Activated T-cell treated with anti-CD3 and anti-CD28 coated beads, Interleukin-2, amount 50 U/mL, for 72 hours (primary cell): ENCODE data around the gene ZNF358. TPM values are rescaled to one million over a fixed set of nuclear protein-coding genes. Genes with fewer than 3 reads are reported as not detected.
"Not testable (repeated sequence)": the region's sequence is repeated elsewhere in the genome, so short reads cannot be mapped to it uniquely, and the experiment has no call there.

Experiments
- ATAC-seq, 2 donors: fragments of 150-1000 bp; cut with Tn5 transposase; replicated peaks in 1 of 2; 2 replicates each; pipeline ENCODE4 v1.10.0; 2021; ENCODE audit warnings: moderate library complexity in 2 of 2, mild to moderate bottlenecking in 1 of 2
- DNase-seq, 2 donors: peaks; one replicate each; pipeline ENCODE4 v3.0.0; 2021 to 2022; ENCODE audit warnings: mixed read lengths in 1 of 2
- H3K27ac Mint-ChIP-seq: one replicate; pipeline ENCODE4 v1.8.0; 2022; ENCODE audit warnings: mild to moderate bottlenecking, moderate library complexity, mixed read lengths
- H3K27me3 Mint-ChIP-seq: one replicate; pipeline ENCODE4 v1.8.0; 2022; ENCODE audit warnings: low read depth, mixed read lengths
- H3K36me3 Mint-ChIP-seq, 2 donors: one replicate each; pipeline ENCODE4 v1.8.0; 2022; ENCODE audit warnings: mixed read lengths in 2 of 2, mild to moderate bottlenecking in 1 of 2; ENCODE audit not compliant: insufficient read depth in 2 of 2
- H3K4me1 Mint-ChIP-seq: one replicate; pipeline ENCODE4 v1.8.0; 2022; ENCODE audit warnings: low read depth, mixed read lengths
- H3K4me3 Mint-ChIP-seq, 2 donors: one replicate each; pipeline ENCODE4 v1.8.0; 2022; ENCODE audit warnings: mild to moderate bottlenecking in 2 of 2, mixed read lengths in 2 of 2, moderate library complexity in 2 of 2
- H3K9me3 Mint-ChIP-seq, 2 donors: one replicate each; pipeline ENCODE4 v1.8.0; 2022; ENCODE audit warnings: mixed read lengths in 2 of 2
- total RNA-seq, 2 donors: library from RNA; stranded (reverse); gene quantifications; one replicate each; pipeline ENCODE4 v1.2.3, GENCODE V29; 2022

The ZNF358 gene
- total RNA-seq, 2 donors from 2014 or later = 13.6 to 14.1 TPM

DNA sequence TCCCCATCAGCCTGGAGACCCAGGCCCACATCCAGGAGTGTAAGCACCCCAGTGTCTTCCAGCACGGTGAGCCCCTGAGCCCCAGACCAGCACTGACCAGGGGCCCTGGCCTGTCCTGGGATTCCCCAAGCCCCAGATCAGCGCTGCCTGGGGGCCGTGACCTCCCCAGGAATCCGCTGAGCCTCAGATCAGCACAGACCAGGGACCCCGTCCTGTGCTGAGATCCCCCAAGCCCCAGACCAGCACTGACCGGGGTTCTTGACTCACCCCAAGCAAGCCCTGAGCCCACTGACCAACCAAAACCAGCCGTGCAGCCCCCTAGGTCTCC is 12.3 kb downstream of the ZNF358 start:
- Mint-ChIP-seq H3K36me3 (peaks cover 1 to 2% of the 10 kb centered on the region in 2 donors), H3K9me3 (no peaks in the 10 kb centered on the region), H3K4me1 (peaks cover 2% of the 10 kb centered on the region), H3K27ac (no peak overlapping the region), H3K4me3 (no peak overlapping the region), H3K27me3 (no peaks in the 10 kb centered on the region)
- ATAC-seq (no peak), DNase-seq (no peak)

DNA sequence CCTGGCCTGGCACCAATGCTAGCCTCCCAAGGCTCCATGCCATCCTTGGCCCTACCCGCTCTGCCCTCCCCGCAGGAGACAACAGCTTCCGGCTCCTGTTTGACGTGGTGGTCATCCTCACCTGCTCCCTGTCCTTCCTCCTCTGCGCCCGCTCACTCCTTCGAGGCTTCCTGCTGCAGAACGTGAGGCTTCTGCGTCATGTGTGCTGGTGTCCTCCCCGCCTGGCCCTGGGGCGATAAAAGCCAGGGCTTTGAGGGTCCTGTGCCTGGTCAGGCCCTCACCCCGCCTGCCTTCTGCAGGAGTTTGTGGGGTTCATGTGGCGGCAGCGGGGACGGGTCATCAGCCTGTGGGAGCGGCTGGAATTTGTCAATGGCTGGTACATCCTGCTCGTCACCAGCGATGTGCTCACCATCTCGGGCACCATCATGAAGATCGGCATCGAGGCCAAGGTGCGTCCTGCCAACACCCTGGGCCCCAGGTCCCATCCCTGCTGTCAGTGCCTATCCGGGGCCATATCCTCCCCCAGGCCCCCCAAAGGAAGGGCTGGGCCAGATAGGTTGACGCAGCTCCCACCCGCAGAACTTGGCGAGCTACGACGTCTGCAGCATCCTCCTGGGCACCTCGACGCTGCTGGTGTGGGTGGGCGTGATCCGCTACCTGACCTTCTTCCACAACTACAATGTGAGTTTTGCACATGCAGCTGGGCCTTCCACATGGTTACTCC is 12.8 kb downstream of the ZNF358 start:
- Mint-ChIP-seq H3K4me1 (peaks cover 7% of the 10 kb centered on the region), H3K27ac (no peak overlapping the region), H3K4me3 (no peak overlapping the region), H3K36me3 (peaks cover 1 to 2% of the 10 kb centered on the region in 2 donors), H3K27me3 (no peaks in the 10 kb centered on the region), H3K9me3 (no peaks in the 10 kb centered on the region)
- DNase-seq (no peak), ATAC-seq (no peak)

DNA sequence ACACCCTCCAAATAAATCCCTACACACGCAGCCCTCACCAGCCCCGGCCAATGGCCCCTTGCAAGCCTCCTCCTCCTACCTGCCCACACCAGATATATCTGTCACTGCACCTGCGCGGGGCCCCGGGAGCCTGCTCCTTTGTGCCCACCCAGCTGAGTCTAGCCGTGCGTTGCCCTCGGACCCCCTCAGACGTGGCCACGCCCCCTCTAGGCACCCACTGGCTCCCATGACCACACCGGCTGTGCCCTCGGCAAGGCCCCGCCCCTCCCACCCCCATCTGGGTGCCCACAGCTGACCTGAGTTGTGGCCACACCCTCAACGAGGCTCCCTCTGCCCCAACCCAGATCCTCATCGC is 13.3 kb downstream of the ZNF358 start:
- no peak for ATAC-seq
- peaks cover 7% of the 10 kb centered on the region for H3K4me1 Mint-ChIP-seq
- DNase-seq = no peak

DNA sequence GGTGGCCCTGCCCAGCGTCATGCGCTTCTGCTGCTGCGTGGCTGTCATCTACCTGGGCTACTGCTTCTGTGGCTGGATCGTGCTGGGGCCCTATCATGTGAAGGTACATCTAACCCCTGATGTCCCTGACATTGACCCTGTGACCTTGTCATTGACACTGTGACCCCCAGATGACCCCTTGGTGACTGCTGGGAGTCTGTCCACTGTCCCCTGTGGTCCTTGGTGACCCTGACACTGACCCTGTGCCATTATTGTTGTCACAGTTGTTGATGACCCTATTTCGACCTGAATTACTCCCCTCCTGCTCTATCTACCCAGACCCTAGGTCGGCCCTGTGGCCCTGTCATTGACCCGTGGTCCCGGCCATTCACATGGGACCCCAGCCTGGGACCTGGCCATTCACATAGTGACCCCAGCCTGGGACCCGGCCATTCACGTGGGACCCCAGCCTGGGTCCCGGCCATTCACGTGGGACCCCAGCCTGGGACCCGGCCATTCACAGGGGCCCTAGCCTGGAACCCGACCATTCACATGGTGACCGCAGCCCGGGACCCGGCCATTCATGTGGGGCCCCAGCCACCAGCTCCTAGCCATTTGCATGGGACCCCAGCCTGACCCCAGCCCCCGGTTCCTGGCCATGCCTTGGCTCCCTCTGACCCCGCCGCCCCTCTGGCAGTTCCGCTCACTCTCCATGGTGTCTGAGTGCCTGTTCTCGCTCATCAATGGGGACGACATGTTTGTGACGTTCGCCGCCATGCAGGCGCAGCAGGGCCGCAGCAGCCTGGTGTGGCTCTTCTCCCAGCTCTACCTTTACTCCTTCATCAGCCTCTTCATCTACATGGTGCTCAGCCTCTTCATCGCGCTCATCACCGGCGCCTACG is 13.9 kb downstream of the ZNF358 start:
- Mint-ChIP-seq H3K4me1 (peaks cover 7% of the 10 kb centered on the region), H3K9me3 (no peaks in the 10 kb centered on the region), H3K4me3 (no peak overlapping the region), H3K27me3 (no peaks in the 10 kb centered on the region), H3K27ac (no peak overlapping the region), H3K36me3 (peaks cover 1 to 2% of the 10 kb centered on the region in 2 donors)
- no peak for ATAC-seq
- no peak for DNase-seq

More for the DNA sequence above, 13.3 kb downstream of the ZNF358 start:
- Mint-ChIP-seq H3K9me3 (no peaks in the 10 kb centered on the region), H3K4me3 (no peak overlapping the region), H3K27me3 (no peaks in the 10 kb centered on the region), H3K36me3 (peaks cover 1 to 2% of the 10 kb centered on the region in 2 donors), H3K27ac (no peak overlapping the region)

DNA sequence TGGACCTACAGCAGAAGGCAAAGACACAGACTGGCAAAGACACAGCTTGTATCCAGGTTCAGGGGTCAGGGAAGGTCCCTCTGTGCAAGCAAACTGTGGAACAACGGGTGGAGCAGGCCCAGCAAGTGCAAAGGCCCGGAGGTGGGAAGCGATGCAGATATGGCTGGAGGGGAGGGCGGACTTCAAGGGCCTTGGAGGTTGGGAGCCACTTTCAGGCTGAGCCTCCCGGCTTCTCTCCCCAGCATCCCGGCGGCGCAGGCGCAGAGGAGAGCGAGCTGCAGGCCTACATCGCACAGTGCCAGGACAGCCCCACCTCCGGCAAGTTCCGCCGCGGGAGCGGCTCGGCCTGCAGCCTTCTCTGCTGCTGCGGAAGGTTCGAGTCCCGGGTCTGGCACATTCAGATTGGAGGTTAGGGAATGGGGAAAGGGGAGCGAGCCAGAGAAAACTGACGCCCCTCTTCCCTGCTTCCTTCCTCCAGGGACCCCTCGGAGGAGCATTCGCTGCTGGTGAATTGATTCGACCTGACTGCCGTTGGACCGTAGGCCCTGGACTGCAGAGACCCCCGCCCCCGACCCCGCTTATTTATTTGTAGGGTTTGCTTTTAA is 17.5 kb downstream of the ZNF358 start:
- ATAC-seq (no peak), DNase-seq (no peak)
- Mint-ChIP-seq H3K4me3 (peak overlapping the region; percentile 94 to 99), H3K27me3 (no peaks in the 10 kb centered on the region), H3K4me1 (peaks cover 20% of the 10 kb centered on the region), H3K36me3 (peaks cover 1 to 4% of the 10 kb centered on the region in 2 donors), H3K9me3 (no peaks in the 10 kb centered on the region), H3K27ac (no peak overlapping the region)

DNA sequence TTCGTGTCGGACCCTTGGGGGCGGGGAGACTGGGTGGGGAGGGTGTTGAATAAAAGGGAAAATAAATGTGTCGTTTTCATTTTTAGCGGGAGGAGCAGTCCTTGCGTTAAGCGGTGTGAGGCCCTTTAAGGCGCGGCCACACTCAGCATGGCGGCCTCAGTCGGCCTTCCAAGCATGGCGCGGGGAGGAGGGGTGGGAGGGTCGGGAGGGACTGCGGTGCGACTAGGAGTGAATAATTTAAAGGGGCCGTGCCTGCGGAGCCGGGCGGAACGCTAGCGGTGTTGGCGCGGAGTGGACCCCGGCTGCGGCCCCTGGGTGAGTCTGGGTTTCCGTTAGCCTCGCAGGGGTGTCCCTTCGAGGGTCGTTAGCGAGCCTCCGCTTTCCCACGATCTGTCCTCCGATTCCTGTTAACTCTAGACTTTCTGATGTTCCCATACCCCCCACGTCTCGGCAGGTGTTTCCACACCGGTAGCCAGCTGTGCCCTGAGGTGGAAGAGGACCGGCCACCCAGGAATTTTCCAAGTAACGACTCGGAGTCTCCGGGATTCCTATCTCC is 18.1 kb downstream of the ZNF358 start:
- Mint-ChIP-seq H3K4me3 (peak overlapping the region; percentile 94 to 99), H3K27ac (peak overlapping the region; percentile 93), H3K4me1 (peaks cover 20% of the 10 kb centered on the region), H3K27me3 (no peaks in the 10 kb centered on the region), H3K9me3 (no peaks in the 10 kb centered on the region), H3K36me3 (peaks cover 1 to 7% of the 10 kb centered on the region in 2 donors)
- ATAC-seq (peak; percentile 53 to 57), DNase-seq (peak; percentile 85 to 87)

DNA sequence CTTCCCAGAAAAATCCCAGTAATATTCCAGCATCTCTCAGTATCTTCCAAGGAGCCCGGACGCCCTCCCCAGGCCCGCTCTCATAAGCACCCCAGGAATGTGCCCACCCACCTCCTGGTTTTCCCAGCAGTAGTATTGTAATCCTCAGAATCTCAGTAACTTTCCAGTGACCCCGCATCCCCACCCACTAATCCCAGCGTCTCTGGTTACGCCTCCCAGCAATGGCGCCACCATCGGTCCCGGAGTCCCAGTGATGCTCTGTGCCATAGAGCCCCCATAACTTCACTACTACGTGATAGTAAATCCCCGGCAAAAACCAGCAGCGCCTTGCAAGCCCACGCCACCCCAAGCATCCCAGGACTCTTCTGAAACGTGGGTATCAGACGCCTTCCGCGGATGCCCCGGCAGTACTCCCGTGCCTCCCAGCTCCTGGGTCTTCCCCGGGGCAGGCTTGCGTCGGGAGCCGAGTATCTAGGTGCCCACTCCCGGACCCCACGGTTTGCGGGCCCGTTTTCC is 18.7 kb downstream of the ZNF358 start:
- peaks cover 20% of the 10 kb centered on the region for H3K4me1 Mint-ChIP-seq
- ATAC-seq (peak; percentile 20 to 36), DNase-seq (peak in 1 of 2 donors; percentile 61)
- H3K27ac Mint-ChIP-seq = peak overlapping the region; percentile 93
- no peaks in the 10 kb centered on the region for H3K9me3 Mint-ChIP-seq
- H3K36me3 Mint-ChIP-seq = peaks cover 1 to 5% of the 10 kb centered on the region in 2 donors
- H3K4me3 Mint-ChIP-seq = peak overlapping the region; percentile 94 to 99
- no peaks in the 10 kb centered on the region for H3K27me3 Mint-ChIP-seq

DNA sequence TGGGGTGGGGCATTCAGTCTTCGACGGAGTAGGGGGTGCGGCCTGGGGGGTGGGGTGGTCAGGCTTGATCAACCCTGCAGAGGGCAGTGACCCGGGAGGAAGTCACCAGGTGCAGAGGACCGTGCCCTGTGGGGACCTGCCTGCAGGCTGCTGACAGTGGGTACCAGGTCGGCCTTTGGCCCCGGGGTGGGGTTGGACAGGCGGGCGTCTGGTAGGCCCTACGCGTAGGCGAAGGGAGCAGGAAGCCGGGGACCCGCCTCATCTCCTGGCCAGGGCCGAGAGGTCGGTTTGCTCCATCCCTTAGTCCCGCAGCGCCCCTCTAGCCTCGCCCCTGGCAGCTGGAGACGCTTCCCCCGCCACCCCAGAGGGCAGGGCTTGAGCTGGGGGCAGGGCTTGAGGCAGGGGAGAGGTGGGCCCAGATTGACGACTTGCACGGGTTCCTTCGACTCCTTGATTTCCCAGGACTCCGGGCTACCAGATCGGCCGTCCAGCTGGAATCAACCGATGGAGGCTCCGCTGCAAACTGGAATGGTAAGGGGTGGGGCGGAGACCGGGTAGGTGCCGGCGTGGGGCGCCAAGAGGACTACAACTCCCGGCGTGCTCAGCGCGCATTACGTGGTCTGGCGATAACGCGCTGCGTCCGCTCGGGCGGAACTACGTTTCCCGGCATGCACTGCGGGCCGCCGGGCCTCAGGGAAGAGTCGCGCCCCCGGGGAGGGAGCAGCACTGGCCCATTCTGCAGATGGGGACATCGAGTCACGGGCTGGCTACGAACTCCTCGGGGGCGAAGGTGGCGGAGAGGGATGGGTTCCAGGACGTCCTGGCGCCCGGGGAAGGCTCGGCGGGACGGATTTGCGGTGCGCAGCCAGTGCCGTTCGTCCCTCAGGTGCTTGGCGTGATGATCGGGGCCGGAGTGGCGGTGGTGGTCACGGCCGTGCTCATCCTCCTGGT is 19.4 kb downstream of the ZNF358 start, which contains the start of gene PNPLA6:
TSS of gene PNPLA6 (plus strand) at position 671 of the 951 bp plus-strand sequence. CDS start at position 743, 72 bp downstream.
- Mint-ChIP-seq H3K4me1 (peaks cover 20% of the 10 kb centered on the region), H3K27ac (peak within 1 kb of the TSS; percentile 93), H3K27me3 (no peaks in the 10 kb centered on the region), H3K4me3 (peak within 1 kb of the TSS; percentile 94 to 99), H3K36me3 (peaks cover 3 to 5% of the 10 kb centered on the region in 2 donors), H3K9me3 (no peaks in the 10 kb centered on the region)
- peak; percentile 81 to 83 for ATAC-seq
- DNase-seq = peak; percentile 95 to 96

DNA sequence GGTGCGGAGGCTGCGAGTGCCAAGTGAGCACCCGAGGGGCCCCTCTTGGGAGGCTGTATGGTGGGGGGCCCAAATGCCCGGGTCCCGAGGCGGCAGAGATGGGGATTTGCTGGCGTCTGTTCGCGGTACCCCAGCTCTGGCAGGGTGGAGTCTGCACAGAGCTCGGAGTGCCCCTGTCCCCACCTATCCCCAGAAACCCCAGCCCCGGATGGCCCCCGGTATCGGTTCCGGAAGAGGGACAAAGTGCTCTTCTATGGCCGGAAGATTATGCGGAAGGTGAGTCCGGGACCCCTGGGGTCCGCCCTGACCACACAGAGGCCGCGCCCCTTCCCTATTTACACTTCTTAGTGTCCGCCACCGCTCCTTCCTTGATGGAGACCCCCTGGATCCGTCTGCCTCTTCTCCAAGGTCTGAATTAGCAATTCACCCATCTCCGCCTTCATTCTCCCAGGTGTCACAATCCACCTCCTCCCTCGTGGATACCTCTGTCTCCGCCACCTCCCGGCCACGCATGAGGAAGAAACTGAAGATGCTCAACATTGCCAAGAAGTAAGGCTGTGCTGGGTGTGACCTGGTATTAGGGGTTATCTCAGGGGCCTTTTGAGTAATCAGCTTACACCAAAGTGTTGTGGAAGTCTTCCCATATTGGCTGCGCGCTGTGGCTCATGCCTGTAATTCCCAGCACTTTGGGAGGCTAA is 20.2 kb downstream of the ZNF358 start:
- Mint-ChIP-seq H3K4me3 (peak overlapping the region; percentile 94 to 99), H3K36me3 (peaks cover 3 to 5% of the 10 kb centered on the region in 2 donors), H3K9me3 (no peaks in the 10 kb centered on the region), H3K27ac (peak overlapping the region; percentile 64), H3K4me1 (peaks cover 20% of the 10 kb centered on the region), H3K27me3 (no peaks in the 10 kb centered on the region)
- no peak for DNase-seq
- ATAC-seq = no peak

DNA sequence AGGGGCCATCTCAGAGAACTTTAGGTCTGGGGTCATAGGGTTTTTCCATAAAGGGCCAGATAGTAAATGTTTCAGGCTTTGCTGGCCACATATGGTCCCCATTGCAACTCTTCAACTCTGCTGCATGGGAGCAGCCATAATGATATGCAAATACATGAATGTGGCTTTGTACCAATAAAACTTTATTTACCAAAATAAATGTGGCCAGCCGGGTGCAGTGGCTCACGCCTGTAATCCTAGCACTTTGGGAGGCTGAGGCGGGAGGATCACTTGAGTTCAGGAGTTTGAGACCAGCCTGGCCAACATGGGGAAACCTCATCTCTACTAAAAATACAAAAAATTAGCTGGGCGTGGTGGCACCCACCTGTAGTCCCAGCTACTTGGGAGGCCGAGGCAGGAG is 23.1 kb downstream of the ZNF358 start:
- H3K9me3 Mint-ChIP-seq, H3K27ac Mint-ChIP-seq, H3K27me3 Mint-ChIP-seq, DNase-seq, H3K4me3 Mint-ChIP-seq, H3K36me3 Mint-ChIP-seq, ATAC-seq: not testable (repeated sequence)
- H3K4me1 Mint-ChIP-seq = peaks cover 19% of the 10 kb centered on the region

DNA sequence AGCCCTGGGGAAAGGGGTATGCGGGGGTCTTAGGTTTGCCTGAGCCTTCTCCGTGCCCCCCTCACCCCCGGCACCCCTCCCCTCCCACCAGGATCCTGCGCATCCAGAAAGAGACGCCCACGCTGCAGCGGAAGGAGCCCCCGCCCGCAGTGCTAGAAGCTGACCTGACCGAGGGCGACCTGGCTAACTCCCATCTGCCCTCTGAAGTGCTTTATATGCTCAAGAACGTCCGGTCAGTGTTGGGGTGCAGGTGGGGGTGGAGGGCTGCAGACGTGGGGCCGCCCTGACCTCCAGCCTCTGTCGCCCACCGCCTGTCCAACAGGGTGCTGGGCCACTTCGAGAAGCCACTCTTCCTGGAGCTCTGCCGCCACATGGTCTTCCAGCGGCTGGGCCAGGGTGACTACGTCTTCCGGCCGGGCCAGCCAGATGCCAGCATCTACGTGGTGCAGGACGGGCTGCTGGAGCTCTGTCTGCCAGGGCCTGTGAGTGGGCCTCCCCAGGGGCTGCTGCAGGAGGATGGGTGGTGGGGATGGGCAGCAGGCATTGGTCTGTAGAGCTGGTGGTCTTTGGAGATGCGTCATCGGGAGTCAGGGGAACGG is 24.0 kb downstream of the ZNF358 start:
- H3K36me3 Mint-ChIP-seq = peaks cover 2 to 9% of the 10 kb centered on the region in 2 donors
- H3K27me3 Mint-ChIP-seq = no peaks in the 10 kb centered on the region
- no peaks in the 10 kb centered on the region for H3K9me3 Mint-ChIP-seq
- H3K4me1 Mint-ChIP-seq = peaks cover 28% of the 10 kb centered on the region
- DNase-seq (no peak), ATAC-seq (no peak)
- no peak overlapping the region for H3K4me3 Mint-ChIP-seq
- no peak overlapping the region for H3K27ac Mint-ChIP-seq
